ENCODE measurements around the gene PTPN5.

PTPN5 gene

DNA sequence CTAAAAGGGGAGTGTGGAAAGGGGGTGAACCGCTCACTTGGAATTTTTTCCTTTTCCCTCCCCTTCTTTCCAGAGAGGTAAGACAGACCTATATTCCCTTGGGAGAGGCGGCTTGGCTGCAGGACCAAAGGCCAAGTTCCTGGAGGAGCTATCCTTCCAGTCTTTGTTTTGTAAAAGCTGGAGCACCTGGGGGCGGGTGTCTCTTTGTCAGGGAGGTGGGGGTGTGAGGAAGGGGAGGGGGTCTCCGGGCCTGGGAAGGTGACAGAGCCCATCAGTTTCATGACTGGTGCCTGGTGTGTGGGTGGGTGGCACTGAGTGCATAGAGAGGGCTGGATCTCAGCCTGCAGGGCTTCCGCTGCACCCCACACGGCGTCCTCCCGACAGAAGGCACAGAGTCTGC lies 18.5 kb downstream of the PTPN5 start:
- no peak for DNase-seq (ENCODE audit: low read depth)

GRCh38 chr11:18772211-18772610 lies 19.4 kb downstream of the PTPN5 start:
- no peak for DNase-seq (ENCODE audit: low read depth)

DNA sequence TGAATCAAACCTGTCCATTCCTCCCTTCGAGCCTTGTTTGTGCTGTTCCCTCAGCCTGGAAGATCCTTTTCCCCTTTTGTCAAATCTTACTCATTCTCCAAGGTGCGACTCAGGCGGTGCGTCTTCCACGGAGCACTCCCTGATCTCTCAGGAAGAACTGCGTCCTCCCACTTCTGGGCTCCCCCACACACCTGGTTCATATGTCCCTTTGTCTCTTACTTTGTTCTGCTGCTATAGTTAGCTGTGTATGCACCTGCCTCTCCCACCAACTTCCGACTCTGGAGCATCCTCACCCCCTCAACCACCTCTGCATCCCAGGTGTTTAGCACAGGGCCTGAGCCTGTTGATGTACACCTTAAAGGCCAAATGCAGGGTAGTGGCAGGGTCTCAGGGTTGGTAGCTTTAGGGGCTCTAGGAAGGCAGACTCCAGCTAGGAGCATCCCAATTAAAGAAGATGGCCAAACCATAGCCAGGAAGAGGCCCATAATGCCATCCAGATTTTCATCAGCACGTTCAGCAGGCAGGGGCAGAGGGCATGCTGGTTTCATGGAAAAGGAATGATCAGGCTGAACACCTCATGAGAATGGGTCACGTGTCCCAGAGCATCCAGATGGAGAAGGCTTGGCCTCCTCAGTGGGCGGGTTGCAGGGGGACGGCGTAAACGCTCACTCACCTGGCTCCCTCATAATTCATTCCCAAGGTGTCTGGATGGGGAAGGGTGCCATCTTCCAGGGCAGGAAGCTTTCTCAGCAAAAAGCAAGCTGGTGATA lies 20.1 kb downstream of the PTPN5 start:
- no peak for DNase-seq (ENCODE audit: low read depth)

DNA sequence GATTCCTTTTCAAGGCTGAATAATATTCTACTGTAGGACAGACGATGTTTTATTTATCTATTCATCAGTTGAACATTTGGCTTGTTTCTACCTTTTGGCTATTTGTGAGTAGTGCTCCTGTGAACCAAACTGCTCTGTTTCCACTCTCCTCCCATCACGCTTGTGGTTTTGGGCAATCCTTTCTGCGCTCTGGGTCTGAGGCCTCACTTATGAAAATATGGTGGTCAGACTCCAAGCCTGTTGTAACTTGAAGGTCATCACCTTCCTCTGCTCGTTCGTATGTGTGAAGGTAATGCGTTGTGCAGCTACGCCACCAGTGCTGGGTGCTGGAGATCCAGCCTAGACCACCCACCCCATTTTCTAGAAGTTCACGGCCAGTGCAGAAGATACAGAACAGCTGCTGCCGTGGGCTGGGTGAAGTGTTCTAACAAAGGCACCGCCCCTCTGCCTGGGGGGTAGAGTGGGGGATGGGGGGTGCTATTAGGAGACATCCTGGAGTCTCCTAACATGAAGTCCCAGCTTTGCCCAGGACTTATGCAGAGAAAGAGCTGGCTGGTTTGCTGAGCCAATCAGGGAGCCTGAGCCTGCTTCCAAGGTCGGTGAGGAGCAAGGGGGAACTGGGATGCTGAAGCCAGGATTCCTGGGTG lies 21.0 kb downstream of the PTPN5 start:
- DNase-seq (ENCODE audit: low read depth) = no peak

- no peak for DNase-seq (ENCODE audit: low read depth)
Measured at GRCh38 chr11:18769802-18770456, 21.7 kb downstream of the PTPN5 start.

- DNase-seq (ENCODE audit: low read depth) = no peak
Measured at GRCh38 chr11:18768978-18769377, 22.6 kb downstream of the PTPN5 start.

DNA sequence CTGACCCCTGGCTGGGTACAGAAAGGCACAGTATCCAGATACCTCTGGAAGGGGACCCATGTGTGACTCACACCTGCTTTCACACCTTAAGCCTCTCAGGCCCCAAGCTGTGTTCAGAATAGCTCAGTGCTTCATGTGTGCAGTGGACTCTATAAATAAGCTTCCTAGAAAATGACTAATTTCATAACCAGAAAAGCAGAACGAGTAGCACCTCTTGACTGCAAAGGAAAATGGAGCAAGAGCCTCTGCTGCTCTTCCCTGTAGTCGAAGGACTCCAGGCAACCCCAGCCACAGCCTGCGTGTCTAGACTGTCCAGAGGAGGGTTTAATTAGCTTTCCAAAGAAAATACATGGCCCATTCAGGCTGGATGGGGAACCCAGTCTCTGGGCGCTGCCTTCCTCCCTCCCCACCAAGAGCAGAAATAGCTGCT lies 23.1 kb downstream of the PTPN5 start:
- no peak for DNase-seq (ENCODE audit: low read depth)

GRCh38 chr11:18766015-18766414 lies 25.6 kb downstream of the PTPN5 start:
- DNase-seq (ENCODE audit: low read depth) = no peak

DNA sequence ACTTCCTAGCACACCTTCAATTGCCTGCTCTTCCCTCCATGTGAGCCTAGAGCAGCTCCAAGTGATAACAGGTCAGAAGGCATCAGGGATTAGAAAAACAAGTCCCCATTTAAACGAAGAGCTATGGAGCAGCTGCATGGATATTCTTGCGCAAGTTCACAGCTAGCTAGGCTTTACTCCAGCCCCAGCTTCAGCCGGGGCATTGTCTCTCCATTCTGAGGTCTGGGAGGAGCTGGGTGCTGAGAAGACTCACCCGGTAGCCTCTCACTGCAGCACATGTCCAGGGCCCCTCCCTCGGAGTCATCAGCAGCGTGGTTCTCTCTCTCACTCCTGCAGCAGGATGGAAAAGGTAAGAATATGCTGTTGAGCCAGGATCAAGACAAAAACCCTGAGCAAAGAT lies 26.0 kb downstream of the PTPN5 start:
- DNase-seq (ENCODE audit: low read depth) = no peak

DNA sequence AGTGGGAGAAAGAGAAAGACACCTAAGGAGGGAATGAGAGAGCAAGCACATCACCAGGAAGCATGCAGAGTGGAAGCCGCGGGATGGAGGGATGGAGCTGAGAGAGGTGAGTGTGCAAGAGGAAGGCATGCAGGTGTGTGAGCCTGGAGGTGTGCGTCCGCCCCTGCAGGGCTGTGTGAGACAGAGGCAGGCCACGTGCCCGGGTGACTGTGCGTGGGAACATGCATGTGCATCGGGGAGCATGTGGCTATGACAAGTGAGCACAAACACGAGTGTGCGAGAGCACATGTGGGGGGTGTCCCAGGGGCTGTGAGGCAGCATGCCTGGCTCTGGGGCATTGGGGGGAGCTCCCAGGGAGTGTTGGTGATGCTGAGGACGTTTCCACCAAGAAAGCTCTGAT lies 29.9 kb downstream of the PTPN5 start:
- no peak for DNase-seq (ENCODE audit: low read depth)

DNA sequence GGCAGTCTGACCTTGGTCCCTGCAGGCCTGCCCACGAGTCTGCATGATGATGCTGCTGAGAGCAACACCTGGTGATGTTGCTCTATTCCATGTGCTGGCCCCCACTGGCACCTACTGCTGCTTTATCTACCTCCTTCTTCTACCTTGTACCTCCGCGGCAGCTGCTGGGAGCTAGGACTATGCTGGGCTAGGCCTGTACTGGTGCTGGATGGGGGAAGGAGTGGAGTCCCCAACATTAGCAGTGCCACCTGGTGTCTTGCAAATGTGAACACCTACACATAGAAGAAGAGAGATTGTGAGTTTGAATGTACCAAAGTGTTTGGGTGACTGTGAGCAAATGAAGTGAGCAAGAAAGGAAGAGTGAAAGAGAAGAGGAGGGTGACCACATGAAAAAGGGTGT lies 30.5 kb downstream of the PTPN5 start:
- DNase-seq (ENCODE audit: low read depth) = no peak

- DNase-seq (ENCODE audit: low read depth) = no peak
Measured at GRCh38 chr11:18757811-18758210, 33.8 kb downstream of the PTPN5 start.

DNA sequence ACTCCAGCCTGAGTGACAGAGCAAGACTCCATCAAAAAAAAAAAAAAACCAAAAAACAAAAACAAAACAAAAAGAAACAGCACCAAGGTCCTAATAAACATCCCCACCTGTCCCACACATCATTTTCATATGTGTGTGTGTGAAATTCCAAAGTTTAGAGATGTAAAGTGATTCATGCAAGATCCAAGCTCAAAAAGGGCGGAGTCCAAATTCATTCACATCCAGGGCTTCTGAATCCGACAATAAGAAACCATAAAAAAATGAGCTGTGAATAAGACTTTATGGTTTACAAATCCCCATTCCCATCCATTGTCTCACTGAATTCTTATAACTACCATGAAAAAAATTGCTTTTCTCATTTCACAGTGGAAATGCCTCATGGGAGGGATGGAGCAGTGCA lies 34.7 kb downstream of the PTPN5 start:
- no peak for DNase-seq (ENCODE audit: low read depth)

DNA sequence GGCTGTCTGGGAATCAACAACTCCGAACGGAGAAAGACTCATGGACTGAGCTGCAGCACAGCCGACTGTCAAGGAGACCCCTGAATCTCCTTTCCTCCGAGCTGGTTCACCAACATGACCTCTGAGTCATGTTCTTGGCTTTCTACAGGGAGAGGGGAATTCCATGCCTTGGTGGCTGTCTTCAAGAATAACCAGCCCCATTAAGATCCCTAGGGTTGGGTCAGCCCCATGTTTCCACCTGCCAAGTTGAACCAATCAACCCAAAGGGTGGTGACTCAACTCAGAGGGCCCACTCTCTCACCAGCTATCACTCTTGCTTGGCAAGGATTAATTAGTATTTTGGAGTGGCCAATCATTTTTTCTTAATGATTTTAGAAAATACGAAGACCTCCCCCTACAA lies 37.3 kb downstream of the PTPN5 start:
- no peak for DNase-seq (ENCODE audit: low read depth)

DNA sequence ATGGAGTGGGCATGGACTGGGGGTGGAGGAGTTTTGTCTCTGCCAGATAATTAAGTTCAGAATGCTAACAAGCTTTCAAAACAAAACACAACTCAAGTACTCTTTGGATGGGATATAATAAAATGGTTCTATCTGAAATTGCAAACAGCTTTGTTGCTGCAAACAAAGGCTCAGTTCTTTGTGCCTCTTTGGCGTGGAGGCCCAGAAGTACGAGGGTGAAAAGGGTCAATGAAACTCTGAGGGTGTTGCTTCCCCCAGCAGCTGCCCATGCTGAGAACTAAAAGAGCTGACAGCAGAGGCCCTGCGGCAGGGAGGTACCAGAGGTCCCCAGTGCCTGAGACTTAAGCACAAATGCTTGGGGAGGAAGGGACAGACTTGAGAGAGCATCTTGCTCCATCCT lies 39.1 kb downstream of the PTPN5 start:
- no peak for DNase-seq (ENCODE audit: low read depth)

DNA sequence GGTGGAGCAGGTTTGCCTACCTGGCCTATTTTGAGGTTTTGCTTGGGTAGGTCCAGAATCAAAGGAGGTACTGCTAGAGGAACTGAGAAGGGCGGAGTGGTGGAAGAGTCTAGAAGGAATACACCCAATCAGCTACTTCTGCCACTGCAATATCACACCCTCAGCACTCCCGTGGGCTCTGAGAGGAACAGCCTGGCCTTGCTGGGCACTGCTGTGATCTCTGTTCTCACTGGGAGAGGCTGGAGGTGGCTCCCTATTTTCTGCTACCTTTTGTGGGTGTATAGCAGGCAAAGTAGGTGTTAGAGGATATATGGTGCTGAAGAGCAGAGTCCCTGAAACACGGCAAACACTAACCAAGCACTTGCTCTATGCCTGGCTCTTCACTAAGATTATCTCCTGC lies 40.7 kb downstream of the PTPN5 start:
- no peak for DNase-seq (ENCODE audit: low read depth)

DNA sequence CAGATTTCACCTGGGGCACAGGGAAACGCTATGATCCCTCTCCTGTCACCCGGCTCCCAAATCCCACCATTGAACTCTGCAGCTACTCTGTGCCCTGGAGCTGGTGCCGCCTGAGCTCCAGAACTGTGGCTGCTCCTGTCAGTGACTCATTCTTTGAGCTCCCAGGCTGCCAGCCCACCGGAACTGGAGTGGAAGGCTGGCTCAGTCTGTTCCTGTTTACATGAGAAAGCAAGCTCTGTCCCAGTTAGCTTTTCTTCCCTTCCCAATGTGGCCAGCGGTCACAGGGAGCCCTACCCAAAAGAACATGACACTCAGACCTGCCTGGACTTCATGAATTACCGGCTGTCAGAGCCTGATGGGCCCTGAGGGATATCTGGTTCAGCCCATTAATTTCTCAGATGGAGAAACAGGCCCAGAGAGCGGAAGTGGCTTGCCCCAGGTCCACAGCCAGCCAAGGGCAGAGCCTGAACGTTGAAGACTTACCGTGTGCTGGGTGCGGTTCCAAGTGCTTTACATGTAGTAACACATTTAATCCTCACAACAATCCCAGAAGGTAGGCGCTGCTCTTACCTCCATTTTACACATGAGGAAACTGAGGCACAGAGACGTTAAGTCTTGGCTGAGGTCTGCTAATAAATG lies 41.8 kb downstream of the PTPN5 start:
- no peak for DNase-seq (ENCODE audit: low read depth)

DNA sequence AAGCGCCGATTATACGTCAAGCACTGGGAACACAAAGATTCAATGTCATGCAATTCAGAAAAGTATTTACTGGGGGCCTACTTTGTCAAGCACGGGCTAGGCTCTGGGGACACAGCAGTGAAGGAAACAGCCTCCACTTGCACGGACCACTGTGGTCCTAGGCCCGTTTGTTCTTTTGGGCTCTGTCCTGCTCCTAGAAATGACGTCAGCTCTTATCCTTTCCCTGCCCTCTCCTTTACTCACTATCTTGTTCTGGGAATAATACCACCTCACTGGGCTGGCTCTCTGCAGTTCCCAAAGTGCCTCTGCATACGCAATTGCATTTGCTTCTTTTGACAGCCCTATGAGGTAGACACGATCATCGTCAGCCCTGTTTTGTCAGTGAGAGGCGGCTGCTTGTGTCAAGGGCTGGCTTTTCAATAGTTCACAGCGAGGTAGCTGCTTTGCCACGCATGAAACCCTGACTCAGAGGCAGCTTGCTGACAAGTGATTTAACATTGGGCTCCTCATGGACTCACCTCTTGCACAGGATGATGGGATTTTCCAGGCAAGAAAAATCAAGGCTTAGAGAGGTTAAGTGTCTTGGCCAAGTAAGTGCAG lies 42.7 kb downstream of the PTPN5 start:
- no peak for DNase-seq (ENCODE audit: low read depth)

DNA sequence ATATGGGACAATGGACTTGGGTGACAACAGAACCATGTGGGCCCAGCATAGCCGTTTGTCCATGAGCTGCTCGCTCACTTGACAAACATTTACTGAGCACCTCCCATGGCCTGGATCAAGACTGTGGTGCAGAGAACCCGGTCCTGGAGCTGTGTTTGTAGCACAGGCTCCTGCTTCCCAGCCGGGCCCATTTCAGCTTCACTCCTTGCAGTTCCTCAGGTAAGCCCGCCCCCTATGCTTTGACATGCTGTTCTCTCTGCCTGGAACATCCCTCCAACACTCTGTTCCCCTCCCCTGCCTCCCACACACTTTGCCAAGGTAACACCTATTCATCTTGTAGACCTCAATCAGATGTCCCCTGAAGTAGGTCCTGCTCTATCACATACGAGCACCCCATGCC lies 46.3 kb downstream of the PTPN5 start:
- no peak for DNase-seq (ENCODE audit: low read depth)

DNA sequence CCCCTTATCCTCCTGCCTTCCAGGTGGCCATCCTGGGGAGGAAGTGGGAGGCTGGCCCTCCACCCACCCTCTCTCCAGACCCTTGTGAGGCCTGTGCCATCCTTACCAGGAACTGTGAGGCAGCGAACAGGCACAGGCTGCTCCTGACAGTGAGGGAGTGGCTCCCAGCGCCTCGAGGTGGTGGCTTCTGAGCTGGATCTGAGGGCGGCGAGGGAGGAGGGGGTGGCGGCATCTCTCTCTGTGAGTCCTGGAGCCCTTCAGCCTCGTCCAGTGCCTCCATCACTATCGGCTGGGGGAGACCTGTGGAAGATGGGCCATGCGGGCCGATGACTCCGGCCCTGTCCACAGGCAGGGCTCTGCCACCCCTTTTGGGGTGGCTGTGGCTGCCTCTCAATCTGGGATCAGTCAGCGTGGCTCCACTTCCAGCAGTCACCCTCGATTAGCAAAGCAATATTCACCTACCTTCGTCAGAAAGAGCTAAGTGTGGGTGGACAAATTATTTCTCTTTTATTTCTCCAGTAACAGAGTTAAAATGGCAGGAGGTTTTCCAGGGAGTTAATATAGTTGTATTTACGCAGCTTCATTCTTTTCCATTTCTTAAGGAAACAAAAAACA lies 47.6 kb downstream of the PTPN5 start:
- no peak for DNase-seq (ENCODE audit: low read depth)

GRCh38 chr11:18743365-18743764 lies 48.2 kb downstream of the PTPN5 start:
- DNase-seq (ENCODE audit: low read depth) = no peak

DNA sequence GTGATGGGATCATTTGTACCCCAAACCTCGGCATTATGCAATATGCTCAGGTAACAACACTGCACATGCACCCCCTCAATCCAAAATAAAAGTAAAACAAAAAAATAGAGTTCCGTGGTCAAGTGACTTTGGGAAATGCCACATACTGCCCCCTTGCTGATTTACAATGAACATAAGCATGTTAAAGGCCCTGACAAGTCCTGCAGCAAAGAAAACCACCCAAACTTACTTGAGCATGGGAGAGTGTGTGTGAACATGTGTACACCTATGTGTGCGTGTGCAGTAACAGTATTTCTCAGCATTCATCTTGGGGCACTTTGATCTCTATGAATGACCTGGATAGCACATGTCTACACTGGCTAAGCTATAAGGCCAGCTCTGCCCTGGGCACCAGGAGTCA lies 49.8 kb downstream of the PTPN5 start:
- DNase-seq (ENCODE audit: low read depth) = no peak

All from CMK (cell line).